Measurements from ENCODE around the gene HIVEP3. TPM values are rescaled to one million over a fixed set of nuclear protein-coding genes. Genes with fewer than 3 reads are reported as not detected.

HIVEP3 gene
- total RNA-seq, 1 donor from 2014 or later: 0.85 TPM

GRCh38 chr1:41623736-41624135 is 295.0 kb downstream of the HIVEP3 start:
- DNase-seq: no peak

- DNase-seq: no peak
Measured at GRCh38 chr1:41622859-41623732, 295.6 kb downstream of the HIVEP3 start.

DNA sequence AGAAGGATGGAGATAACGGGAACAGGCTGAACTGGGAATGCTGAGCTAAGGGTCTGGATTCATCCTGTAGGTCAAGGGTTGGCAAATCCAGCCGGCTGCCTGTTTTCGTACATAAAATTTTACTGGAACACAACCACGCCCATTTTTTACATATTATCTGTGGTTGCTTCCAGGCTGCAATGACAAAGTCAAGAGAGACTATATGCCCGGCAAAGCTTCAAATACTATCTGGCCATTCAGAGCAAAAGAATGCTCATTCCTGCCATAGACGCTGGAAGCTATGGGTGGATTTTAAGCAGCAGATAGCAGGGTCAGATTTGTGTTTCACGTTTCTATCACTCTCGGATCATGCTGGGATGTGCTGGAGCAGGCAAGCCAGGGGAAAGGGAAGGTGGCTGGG is 296.3 kb downstream of the HIVEP3 start:
- no peak for DNase-seq

GRCh38 chr1:41621791-41622190 is 296.9 kb downstream of the HIVEP3 start:
- no peak for DNase-seq

DNA sequence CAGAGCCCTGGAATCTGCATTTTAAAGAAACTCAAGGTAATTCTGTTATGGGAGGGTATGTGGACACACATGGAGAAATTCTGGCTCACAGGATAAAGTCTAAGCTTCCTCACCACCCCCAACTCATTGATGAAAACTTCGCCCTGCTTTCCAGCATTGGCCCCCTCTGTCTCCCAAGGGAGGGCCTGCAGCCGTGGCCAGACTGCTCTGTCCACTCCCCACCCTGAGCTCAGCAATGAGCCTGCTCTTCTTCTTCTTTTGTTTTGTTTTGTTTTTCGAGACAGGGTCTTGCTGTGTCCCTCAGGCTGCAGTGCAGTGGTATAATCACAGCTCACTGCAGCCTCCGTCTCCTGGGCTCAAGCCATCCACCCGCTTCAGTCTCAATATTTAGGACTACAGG is 297.5 kb downstream of the HIVEP3 start:
- no peak for DNase-seq

- DNase-seq: no peak
Measured at GRCh38 chr1:41620365-41621169, 298.2 kb downstream of the HIVEP3 start.

- no peak for DNase-seq
Measured at GRCh38 chr1:41619511-41620364, 299.0 kb downstream of the HIVEP3 start.

GRCh38 chr1:41618871-41619270 is 299.9 kb downstream of the HIVEP3 start:
- no peak for DNase-seq

- peak; percentile 23 for DNase-seq
Measured at GRCh38 chr1:41618066-41618825, 300.5 kb downstream of the HIVEP3 start.

DNA sequence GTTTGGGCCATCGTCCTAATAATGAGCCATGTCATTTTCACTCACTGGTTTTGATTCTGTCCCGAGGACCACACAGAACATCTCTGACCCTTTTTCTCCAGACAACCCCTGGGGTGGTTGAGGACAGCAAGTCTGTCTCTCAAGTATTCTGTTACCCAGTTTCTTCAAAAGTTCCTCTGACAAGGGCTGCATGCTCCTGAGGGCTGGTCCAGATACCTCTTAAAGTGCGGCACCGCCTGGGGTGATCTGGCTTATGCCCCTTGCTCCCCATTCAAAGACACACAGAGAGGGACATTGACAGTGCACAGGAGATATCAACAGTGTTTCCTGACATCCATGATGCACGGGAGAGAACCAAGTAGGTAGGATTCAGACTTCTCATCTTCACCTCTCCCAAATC is 301.4 kb downstream of the HIVEP3 start:
- no peak for DNase-seq

DNA sequence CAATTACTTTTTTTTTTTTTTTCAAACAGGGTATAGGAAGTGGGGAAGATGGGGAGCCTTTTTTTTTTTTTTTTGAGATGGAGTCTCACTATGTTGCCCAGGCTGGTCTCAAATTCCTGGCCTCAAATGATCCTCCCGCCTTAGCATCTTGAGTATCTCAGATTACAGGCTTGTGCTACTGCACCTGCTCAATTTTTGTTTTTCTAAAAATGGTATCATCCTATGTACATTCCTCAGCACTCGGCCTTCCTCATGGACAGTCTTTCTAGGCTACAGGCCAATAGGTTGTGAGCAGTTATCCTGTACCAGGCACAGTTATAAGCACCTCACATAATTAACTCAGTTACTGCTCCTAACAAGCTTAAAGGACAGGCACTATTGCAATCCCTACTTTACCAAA is 302.2 kb downstream of the HIVEP3 start:
- no peak for DNase-seq

DNA sequence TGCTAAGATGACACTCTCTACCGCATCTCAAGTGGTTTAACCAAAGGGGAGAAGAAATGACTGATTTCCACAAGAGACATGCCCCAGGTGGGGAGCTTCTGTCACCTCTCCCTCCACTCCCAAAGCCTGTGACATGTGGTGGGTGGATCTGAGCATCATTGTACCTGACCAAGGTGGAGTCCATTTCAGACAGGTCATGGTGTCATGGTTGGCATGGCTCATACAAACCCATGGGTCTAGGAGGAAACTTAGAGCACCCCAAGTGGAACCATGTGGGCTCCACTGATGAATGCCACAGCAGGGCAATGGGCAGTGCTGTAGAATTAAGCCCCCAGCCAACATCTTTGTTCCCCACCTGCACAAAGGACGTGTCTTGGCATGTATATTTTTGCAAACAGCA is 302.7 kb downstream of the HIVEP3 start:
- DNase-seq: no peak

DNA sequence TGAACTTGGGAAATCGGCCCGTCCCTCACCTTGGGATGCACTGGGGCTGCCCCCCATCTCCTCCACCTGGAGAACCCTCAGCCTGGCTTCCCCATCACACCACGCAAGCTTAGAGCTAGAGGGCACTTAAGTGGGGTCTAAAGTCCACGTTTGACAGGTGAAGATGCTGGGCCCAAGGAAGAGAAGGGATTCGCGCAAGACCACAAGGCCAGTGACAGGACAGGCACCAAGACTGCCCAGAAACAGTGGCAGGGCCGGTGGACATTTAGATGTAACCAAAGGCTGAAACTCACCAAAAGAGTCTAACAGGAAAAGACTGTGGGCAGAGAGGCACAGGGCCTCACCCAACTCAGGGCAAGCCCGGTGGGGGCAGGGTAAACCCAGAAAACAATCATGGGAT is 303.4 kb downstream of the HIVEP3 start:
- no peak for DNase-seq

- no peak for DNase-seq
Measured at GRCh38 chr1:41614818-41615217, 303.9 kb downstream of the HIVEP3 start.

- DNase-seq: no peak
Measured at GRCh38 chr1:41613689-41614574, 304.8 kb downstream of the HIVEP3 start.

DNA sequence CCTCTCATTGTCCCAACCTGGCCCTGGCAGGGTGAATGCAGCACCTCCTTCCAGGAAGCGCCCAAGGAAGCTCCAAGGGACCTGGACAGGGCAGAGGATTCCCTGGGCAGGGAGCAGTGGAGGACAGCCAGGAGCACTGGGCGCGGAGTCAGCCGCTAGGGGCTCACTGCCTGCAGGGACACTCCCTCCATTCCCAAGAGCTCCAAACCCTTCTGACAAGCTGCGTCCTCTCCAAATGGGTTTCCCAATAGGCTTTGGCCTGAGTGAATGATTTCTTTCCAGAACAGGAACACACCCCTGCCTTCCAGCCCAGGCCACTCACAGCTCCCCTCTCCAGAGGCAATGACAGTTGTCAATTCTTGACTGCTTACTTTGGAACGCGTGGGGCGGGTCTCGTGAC is 305.8 kb downstream of the HIVEP3 start:
- no peak for DNase-seq

DNA sequence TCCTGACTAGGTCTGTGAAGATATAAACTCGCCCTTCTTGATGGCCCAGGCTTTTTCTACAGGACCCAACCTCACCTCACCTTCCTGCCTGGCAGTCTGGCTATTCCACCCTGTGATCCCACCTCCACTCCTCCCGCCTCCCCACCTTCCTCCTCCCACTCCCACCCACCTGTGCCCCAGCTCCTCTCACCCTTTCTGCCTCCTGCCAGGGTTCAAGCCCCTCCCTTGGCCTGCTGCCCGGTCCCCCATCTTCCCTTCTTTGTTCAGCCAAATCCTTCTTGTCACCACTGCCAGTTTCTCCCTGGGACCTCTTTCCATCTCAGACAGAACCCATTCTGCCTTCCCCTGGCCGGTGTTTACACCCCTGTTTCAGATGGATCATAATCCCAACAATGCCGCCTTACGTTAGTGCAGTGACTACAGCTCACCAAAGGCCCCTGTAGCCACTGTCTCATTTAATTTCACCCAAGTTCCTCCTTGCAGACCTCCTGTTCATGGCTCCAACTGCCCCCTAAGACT is 306.7 kb downstream of the HIVEP3 start:
- no peak for DNase-seq

GRCh38 chr1:41611068-41611931 is 307.4 kb downstream of the HIVEP3 start:
- no peak for DNase-seq

- no peak for DNase-seq
Measured at GRCh38 chr1:41610361-41610760, 308.4 kb downstream of the HIVEP3 start.

Measured in dermis blood vessel endothelial cell (primary cell).